ENCODE data around the gene GCNA. TPM values are rescaled to one million over a fixed set of nuclear protein-coding genes. Genes with fewer than 3 reads are reported as not detected.

GCNA gene
- polyA plus RNA-seq, 1 donor (not counting 4 experiments of a cell fraction or from before 2014, with no cell fraction given): 1.2 TPM

DNA sequence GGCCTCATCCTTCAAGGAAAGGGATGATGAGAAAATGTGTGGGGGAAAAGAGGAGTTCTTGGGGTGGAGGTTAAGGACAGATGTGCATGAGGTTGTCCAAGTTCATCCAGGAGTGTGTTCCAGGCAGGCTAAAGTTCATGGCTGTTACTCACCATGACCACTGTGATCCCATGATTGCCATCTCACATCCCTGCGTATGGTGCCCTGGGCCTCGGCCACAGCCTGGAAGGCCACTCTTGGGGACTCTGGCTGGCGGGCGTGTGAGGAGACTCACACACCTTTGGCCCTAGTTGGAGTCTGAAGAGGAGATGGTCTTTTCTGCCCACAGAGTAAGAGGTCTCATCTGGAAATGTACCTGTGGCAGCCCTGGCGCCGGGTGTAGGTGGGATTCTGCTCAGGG lies 81.7 kb downstream of the GCNA start:
- Histone ChIP-seq H3K4me2 (ENCODE audit: control insufficient read depth, extremely low read depth, insufficient read depth, low read depth, low read length) (no peak overlapping the region), H2AFZ (ENCODE audit: control insufficient read depth, low read length) (no peak overlapping the region), H3K9ac (ENCODE audit: control insufficient read depth, extremely low read depth, insufficient read depth, low read length) (no peak overlapping the region), H3K79me2 (ENCODE audit: control insufficient read depth, insufficient read depth, low read length) (no peaks in the 10 kb centered on the region), H3K4me1 (ENCODE audit: control insufficient read depth, extremely low read depth, insufficient read depth, low read length) (peaks cover 13% of the 10 kb centered on the region), H3K27ac (ENCODE audit: control insufficient read depth, insufficient read depth, low read length) (no peak overlapping the region), H3K4me3 (ENCODE audit: control insufficient read depth in 2 of 3, extremely low read depth in 1 of 3, insufficient read depth in 2 of 3, low read depth in 1 of 3, low read length in 3 of 3) (no peak overlapping the region), H3K27me3 (ENCODE audit: control insufficient read depth, extremely low read depth, insufficient read depth, low read length) (no peaks in the 10 kb centered on the region), H4K20me1 (ENCODE audit: control insufficient read depth, extremely low read depth, insufficient read depth, low read length) (peaks cover 5% of the 10 kb centered on the region), H3K9me1 (ENCODE audit: control insufficient read depth, extremely low read depth, insufficient read depth, low read length) (no peaks in the 10 kb centered on the region), H3K9me3 (ENCODE audit: control insufficient read depth, low read depth, low read length) (no peaks in the 10 kb centered on the region), H3K36me3 (ENCODE audit: control insufficient read depth in 2 of 2, extremely low read depth in 1 of 2, insufficient read depth in 2 of 2, low read length in 2 of 2) (no peaks in the 10 kb centered on the region)
- no peak for FAIRE-seq
- dilution Hi-C loops (cut with MboI; ENCODE audit: extremely low pct_ligation_motif_present, low sequenced_read_pairs): no loop called here
- DNase-seq (ENCODE audit: low read depth, low spot score): no peak
- TF ChIP-seq, protein P1, sequence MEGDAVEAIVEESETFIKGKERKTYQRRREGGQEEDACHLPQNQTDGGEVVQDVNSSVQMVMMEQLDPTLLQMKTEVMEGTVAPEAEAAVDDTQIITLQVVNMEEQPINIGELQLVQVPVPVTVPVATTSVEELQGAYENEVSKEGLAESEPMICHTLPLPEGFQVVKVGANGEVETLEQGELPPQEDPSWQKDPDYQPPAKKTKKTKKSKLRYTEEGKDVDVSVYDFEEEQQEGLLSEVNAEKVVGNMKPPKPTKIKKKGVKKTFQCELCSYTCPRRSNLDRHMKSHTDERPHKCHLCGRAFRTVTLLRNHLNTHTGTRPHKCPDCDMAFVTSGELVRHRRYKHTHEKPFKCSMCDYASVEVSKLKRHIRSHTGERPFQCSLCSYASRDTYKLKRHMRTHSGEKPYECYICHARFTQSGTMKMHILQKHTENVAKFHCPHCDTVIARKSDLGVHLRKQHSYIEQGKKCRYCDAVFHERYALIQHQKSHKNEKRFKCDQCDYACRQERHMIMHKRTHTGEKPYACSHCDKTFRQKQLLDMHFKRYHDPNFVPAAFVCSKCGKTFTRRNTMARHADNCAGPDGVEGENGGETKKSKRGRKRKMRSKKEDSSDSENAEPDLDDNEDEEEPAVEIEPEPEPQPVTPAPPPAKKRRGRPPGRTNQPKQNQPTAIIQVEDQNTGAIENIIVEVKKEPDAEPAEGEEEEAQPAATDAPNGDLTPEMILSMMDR (optimal IDR thresholded peaks at IDR 0.05 in 1 of 3, IDR thresholded peaks at IDR 0.05 in 1 of 3, conservative IDR thresholded peaks at IDR 0.05 in 1 of 3; ENCODE audit: extremely low read depth in 1 of 3, insufficient read depth in 2 of 3, low read length in 3 of 3): no peak
- no peak for TF ChIP-seq EZH2 (IDR thresholded peaks at IDR 0.05; ENCODE audit: low read length)

DNA sequence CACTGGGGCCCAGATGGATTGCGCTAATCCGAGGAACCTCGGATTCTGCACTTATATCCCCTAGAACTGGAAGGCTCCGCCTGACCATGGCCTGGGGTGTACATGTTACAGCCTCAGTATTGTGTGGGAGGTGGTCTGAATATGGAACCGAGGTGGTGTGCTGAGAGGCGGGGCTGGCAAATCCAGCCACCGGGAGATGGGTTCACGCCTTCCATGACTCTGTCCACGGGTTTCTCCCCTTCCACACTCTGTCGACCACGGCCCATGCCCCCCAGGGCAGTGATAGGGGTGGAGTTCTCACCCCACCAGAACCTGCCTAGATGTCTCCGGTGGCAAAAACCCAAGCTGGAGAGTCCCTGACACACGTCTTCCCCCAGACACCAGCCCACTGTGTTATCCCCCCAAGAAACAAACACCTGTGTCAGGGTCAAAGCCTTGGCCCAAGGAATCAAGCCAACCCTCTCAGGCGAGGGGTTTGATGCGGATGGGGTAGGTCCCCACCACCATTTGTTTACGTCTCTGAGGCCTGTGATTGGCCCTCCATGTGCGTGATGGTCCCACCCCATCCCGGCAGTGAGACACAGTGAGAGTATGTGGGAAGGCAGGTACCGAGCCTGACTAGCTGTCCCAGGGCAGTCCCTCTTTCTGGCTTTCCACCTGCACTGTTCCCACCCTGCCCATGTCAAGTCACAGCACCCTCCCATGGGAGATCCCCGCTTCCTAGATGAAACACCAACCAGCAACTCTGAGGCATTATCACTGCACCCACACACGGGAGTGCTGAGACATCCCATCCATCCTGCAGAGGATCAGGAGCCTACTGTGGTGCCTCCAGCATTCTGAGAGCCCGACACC lies 82.6 kb downstream of the GCNA start:
- peaks cover 13% of the 10 kb centered on the region for H3K4me1 ChIP-seq (ENCODE audit: control insufficient read depth, extremely low read depth, insufficient read depth, low read length)
- no peak for FAIRE-seq
- no peaks in the 10 kb centered on the region for H3K9me3 ChIP-seq (ENCODE audit: control insufficient read depth, low read depth, low read length)
- TF ChIP-seq EZH2 (IDR thresholded peaks at IDR 0.05; ENCODE audit: low read length): no peak
- TF ChIP-seq, protein P1 (optimal IDR thresholded peaks at IDR 0.05 in 1 of 3, IDR thresholded peaks at IDR 0.05 in 1 of 3, conservative IDR thresholded peaks at IDR 0.05 in 1 of 3; ENCODE audit: extremely low read depth in 1 of 3, insufficient read depth in 2 of 3, low read length in 3 of 3): no peak
- H3K9me1 ChIP-seq (ENCODE audit: control insufficient read depth, extremely low read depth, insufficient read depth, low read length): no peaks in the 10 kb centered on the region
- H3K27me3 ChIP-seq (ENCODE audit: control insufficient read depth, extremely low read depth, insufficient read depth, low read length): no peaks in the 10 kb centered on the region
- no peak overlapping the region for H3K4me2 ChIP-seq (ENCODE audit: control insufficient read depth, extremely low read depth, insufficient read depth, low read depth, low read length)
- H3K27ac ChIP-seq (ENCODE audit: control insufficient read depth, insufficient read depth, low read length): no peak overlapping the region
- no peaks in the 10 kb centered on the region for H3K36me3 ChIP-seq (ENCODE audit: control insufficient read depth in 2 of 2, extremely low read depth in 1 of 2, insufficient read depth in 2 of 2, low read length in 2 of 2)
- no peak overlapping the region for H2AFZ ChIP-seq (ENCODE audit: control insufficient read depth, low read length)
- no peaks in the 10 kb centered on the region for H3K79me2 ChIP-seq (ENCODE audit: control insufficient read depth, insufficient read depth, low read length)
- no peak for DNase-seq (ENCODE audit: low read depth, low spot score)
- H3K9ac ChIP-seq (ENCODE audit: control insufficient read depth, extremely low read depth, insufficient read depth, low read length): no peak overlapping the region
- dilution Hi-C loops (cut with MboI; ENCODE audit: extremely low pct_ligation_motif_present, low sequenced_read_pairs): no loop called here
- peaks cover 5% of the 10 kb centered on the region for H4K20me1 ChIP-seq (ENCODE audit: control insufficient read depth, extremely low read depth, insufficient read depth, low read length)
- no peak overlapping the region for H3K4me3 ChIP-seq (ENCODE audit: control insufficient read depth in 2 of 3, extremely low read depth in 1 of 3, insufficient read depth in 2 of 3, low read depth in 1 of 3, low read length in 3 of 3)

Data from keratinocyte (primary cell).